Measurements from ENCODE around the gene RAD21L1.

The RAD21L1 gene

DNA sequence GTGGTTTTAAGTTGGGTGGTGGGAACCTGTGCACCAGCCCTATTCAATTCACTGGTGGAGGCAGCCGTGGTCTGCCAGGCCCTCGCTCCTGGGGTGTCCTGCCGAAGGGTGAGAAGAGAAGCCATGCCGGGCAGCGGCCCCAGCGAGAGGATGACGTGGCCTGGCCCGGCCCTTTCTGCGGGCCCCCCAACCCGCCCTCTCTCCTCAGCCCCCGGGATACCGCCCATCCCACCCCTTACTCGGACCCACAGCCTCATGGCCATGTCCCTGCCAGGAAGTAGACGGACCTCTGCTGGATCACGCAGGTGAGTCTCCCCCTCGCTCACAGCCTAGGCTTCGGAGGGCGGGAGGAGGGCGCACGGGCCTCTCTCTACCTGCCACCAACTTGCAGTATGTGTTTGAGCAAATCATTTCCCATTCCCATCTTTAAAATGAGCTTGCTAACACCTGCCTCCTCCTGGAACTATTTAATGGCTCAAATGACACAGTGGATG is 70.3 kb downstream of the RAD21L1 start:
- H3K27me3 ChIP-seq: no peaks in the 10 kb centered on the region
- no peaks in the 10 kb centered on the region for H3K9me3 ChIP-seq
- peaks cover 0 to 43% (median 8%) of the 10 kb centered on the region in 3 donors for H3K36me3 ChIP-seq
- TF ChIP-seq, protein P1, sequence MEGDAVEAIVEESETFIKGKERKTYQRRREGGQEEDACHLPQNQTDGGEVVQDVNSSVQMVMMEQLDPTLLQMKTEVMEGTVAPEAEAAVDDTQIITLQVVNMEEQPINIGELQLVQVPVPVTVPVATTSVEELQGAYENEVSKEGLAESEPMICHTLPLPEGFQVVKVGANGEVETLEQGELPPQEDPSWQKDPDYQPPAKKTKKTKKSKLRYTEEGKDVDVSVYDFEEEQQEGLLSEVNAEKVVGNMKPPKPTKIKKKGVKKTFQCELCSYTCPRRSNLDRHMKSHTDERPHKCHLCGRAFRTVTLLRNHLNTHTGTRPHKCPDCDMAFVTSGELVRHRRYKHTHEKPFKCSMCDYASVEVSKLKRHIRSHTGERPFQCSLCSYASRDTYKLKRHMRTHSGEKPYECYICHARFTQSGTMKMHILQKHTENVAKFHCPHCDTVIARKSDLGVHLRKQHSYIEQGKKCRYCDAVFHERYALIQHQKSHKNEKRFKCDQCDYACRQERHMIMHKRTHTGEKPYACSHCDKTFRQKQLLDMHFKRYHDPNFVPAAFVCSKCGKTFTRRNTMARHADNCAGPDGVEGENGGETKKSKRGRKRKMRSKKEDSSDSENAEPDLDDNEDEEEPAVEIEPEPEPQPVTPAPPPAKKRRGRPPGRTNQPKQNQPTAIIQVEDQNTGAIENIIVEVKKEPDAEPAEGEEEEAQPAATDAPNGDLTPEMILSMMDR (IDR thresholded peaks at IDR 0.05): no peak
- DNase-seq: no peak
- peaks cover 0 to 2% (median 0%) of the 10 kb centered on the region in 4 donors for H3K4me1 ChIP-seq
- intact Hi-C loops (cut with DNase I; ENCODE audit: low total_unique reads): no loop called here
- H3K4me3 ChIP-seq: no peak overlapping the region
- H3K27ac ChIP-seq: no peak overlapping the region

DNA sequence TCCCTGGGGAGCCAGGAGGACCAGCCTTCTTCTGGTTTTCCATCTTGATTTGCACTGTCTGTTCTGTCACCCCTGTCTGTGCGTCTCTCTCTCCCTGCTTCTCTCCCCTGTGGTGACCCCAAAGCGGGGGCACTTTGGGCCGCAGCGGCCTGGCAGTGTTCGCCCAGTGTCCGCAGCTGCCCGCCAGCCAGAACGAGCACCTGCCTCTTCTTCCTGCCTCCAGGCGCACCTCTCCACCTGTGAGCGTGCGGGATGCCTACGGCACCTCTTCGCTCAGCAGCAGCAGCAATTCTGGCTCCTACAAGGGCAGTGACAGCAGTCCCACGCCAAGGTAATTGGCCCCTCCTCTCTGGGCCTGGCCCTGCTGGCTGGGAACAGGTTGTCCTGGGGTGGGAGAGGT is 71.1 kb downstream of the RAD21L1 start:
- no peaks in the 10 kb centered on the region for H3K4me1 ChIP-seq
- no peaks in the 10 kb centered on the region for H3K27me3 ChIP-seq
- no peak overlapping the region for H3K27ac ChIP-seq
- H3K4me3 ChIP-seq: no peak overlapping the region
- H3K36me3 ChIP-seq: peaks cover 0 to 44% (median 8%) of the 10 kb centered on the region in 3 donors
- intact Hi-C loops (cut with DNase I; ENCODE audit: low total_unique reads): no loop called here
- peak in 1 of 2 donors; percentile 32 for DNase-seq
- no peaks in the 10 kb centered on the region for H3K9me3 ChIP-seq
- TF ChIP-seq, protein P1 (IDR thresholded peaks at IDR 0.05): no peak

DNA sequence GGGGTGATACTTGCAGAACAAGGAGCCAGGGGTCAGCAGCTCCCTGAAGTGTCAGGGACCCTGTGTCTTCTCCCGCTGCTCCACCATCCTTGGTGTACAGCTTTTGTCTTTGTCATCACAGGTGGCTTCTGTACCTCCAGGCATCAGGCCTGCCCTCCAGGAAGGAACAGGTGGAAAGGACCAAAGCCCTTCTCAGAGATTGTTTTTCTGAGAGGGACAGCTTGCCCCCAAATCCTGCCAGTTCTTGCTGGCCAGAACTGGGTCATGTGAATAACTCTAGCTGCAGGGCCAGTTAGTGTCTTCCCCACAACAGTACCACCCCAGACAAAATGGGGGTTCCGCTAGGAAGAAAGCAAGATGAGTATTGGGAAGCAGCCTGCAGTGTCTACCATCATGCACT is 71.6 kb downstream of the RAD21L1 start:
- TF ChIP-seq, protein P1 (IDR thresholded peaks at IDR 0.05): no peak
- H3K27ac ChIP-seq: no peak overlapping the region
- H3K36me3 ChIP-seq: peaks cover 0 to 44% (median 8%) of the 10 kb centered on the region in 3 donors
- no peaks in the 10 kb centered on the region for H3K9me3 ChIP-seq
- H3K4me1 ChIP-seq: no peaks in the 10 kb centered on the region
- intact Hi-C loops (cut with DNase I; ENCODE audit: low total_unique reads): no loop called here
- no peak overlapping the region for H3K4me3 ChIP-seq
- no peaks in the 10 kb centered on the region for H3K27me3 ChIP-seq
- DNase-seq: no peak

DNA sequence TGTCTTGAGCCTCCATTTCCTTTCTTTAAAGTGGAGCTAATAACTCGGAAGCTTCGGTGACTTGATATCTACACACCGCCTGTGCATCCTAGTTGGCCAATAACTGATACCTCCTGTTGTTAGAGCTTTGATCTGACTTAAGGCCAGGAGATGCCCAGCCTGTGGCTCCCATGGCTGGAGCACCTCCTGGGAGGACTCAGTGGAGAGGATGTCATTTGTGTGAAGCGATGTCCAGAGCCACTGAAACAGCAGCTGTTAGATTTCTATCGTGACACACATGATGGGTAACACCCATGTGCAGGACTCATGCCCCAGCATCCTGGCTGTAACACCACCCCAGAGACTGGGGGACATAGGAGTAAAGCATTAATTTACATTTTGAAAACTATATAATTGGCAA is 72.3 kb downstream of the RAD21L1 start:
- Histone ChIP-seq H3K9me3 (no peaks in the 10 kb centered on the region), H3K4me1 (no peaks in the 10 kb centered on the region), H3K36me3 (peaks cover 0 to 47% (median 8%) of the 10 kb centered on the region in 3 donors), H3K27ac (no peak overlapping the region), H3K27me3 (no peaks in the 10 kb centered on the region), H3K4me3 (no peak overlapping the region)
- peak in 1 of 2 donors; percentile 12 for DNase-seq
- TF ChIP-seq, protein P1 (IDR thresholded peaks at IDR 0.05): no peak
- intact Hi-C loops (cut with DNase I; ENCODE audit: low total_unique reads): no loop called here

DNA sequence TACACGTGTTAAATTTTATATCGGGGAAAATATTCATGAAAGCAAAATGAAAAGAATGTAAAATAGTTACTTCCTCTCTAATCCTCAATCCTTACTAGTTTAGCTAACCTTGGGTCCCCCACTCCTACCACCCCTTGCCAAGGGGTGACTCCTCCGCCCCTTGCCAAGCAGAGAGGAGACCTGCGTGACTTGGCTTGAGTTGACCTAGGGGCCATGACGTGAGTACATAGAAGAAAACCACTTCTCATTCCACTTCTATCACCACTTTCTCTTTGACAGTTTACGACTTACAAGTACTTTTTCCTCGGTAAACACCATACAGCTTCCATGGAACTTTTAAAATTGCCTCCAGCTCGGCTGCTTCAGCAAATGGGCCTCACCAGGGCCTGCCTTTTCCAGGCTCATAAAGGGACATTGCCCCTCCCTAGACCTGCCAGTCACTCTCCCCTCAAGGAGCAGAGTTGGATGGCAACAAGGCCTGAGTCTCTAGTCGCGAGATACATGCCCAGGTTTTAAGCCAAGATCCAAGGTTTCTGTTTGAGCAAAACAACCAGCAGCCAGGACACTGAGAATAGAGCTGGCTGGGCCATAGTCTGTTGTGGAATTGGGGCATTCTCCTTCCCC is 73.2 kb downstream of the RAD21L1 start:
- H3K36me3 ChIP-seq: peaks cover 0 to 55% (median 8%) of the 10 kb centered on the region in 3 donors
- peak in 1 of 2 donors; percentile 56 for DNase-seq
- H3K27ac ChIP-seq: no peak overlapping the region
- TF ChIP-seq, protein P1 (IDR thresholded peaks at IDR 0.05): no peak
- H3K9me3 ChIP-seq: no peaks in the 10 kb centered on the region
- H3K4me1 ChIP-seq: no peaks in the 10 kb centered on the region
- intact Hi-C loops (cut with DNase I; ENCODE audit: low total_unique reads): no loop called here
- no peak overlapping the region for H3K4me3 ChIP-seq
- H3K27me3 ChIP-seq: no peaks in the 10 kb centered on the region

Data from tibial artery (tissue), 4 donors.